Nephron progenitor cell (in vitro differentiated cells): ENCODE data around the gene DAPP1.

ENCODE experiments used
- DNase-seq: peaks from one replicate; pipeline ENCODE4 v3.0.0; 2021
- H3K27ac Mint-ChIP-seq: 2 replicates; pipeline ENCODE4 v1.8.0; 2021; ENCODE audit warnings: mild to moderate bottlenecking, moderate library complexity, mixed read lengths
- H3K27me3 Mint-ChIP-seq: 2 replicates; pipeline ENCODE4 v1.8.0; 2021; ENCODE audit warnings: mild to moderate bottlenecking, low read depth, mixed read lengths; ENCODE audit not compliant: poor library complexity
- H3K36me3 Mint-ChIP-seq: 2 replicates; pipeline ENCODE4 v1.8.0; 2021; ENCODE audit warnings: low read depth, mixed read lengths
- H3K4me1 Mint-ChIP-seq: 2 replicates; pipeline ENCODE4 v1.8.0; 2021; ENCODE audit warnings: mixed read lengths
- H3K4me3 Mint-ChIP-seq: 2 replicates; pipeline ENCODE4 v1.8.0; 2021; ENCODE audit warnings: mild to moderate bottlenecking, moderate library complexity, mixed read lengths
- H3K9me3 Mint-ChIP-seq: 2 replicates; pipeline ENCODE4 v1.8.0; 2021; ENCODE audit warnings: mild to moderate bottlenecking, moderate library complexity, mixed read lengths
- TF ChIP-seq, protein P1 (sequence below): fragments of 200-600 bp; sonication (generic); IDR thresholded peaks from 2 replicates; pipeline ENCODE4 v1.5.0; 2021; ENCODE audit warnings: antibody characterized with exemption

The DAPP1 gene

DNA sequence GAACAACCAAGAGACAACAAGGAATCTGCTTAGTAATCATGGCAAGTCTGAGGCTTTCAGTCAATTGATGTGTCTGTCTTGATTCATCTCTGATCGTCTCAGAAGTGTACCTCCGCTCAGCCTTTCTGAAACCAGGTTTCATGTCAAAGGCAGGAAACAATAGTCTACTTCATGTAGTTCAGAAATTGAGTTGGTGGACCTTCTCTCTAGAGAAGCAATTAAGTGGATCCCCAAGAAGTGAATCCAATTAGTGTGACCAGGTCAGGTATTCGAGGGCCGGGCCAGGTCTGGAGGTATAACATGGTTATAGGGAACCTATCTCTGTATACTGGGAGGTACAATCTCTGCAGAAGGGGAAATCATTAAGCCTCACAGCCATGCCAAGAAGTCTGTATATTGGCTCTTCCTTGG is 32.0 kb downstream of the DAPP1 start:
- H3K4me3 Mint-ChIP-seq: no peak overlapping the region
- no peaks in the 10 kb centered on the region for H3K36me3 Mint-ChIP-seq
- TF ChIP-seq, protein P1, sequence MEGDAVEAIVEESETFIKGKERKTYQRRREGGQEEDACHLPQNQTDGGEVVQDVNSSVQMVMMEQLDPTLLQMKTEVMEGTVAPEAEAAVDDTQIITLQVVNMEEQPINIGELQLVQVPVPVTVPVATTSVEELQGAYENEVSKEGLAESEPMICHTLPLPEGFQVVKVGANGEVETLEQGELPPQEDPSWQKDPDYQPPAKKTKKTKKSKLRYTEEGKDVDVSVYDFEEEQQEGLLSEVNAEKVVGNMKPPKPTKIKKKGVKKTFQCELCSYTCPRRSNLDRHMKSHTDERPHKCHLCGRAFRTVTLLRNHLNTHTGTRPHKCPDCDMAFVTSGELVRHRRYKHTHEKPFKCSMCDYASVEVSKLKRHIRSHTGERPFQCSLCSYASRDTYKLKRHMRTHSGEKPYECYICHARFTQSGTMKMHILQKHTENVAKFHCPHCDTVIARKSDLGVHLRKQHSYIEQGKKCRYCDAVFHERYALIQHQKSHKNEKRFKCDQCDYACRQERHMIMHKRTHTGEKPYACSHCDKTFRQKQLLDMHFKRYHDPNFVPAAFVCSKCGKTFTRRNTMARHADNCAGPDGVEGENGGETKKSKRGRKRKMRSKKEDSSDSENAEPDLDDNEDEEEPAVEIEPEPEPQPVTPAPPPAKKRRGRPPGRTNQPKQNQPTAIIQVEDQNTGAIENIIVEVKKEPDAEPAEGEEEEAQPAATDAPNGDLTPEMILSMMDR: no peak
- H3K27me3 Mint-ChIP-seq: peaks cover 10% of the 10 kb centered on the region
- H3K27ac Mint-ChIP-seq: no peak overlapping the region
- no peaks in the 10 kb centered on the region for H3K9me3 Mint-ChIP-seq
- DNase-seq: no peak
- no peaks in the 10 kb centered on the region for H3K4me1 Mint-ChIP-seq

GRCh38 chr4:99852199-99852749 is 35.6 kb downstream of the DAPP1 start:
- peaks cover 20% of the 10 kb centered on the region for H3K4me1 Mint-ChIP-seq
- TF ChIP-seq, protein P1: no peak
- no peak overlapping the region for H3K27ac Mint-ChIP-seq
- no peak overlapping the region for H3K4me3 Mint-ChIP-seq
- no peaks in the 10 kb centered on the region for H3K36me3 Mint-ChIP-seq
- peaks cover 10% of the 10 kb centered on the region for H3K27me3 Mint-ChIP-seq
- DNase-seq: no peak
- peaks cover 10% of the 10 kb centered on the region for H3K9me3 Mint-ChIP-seq

DNA sequence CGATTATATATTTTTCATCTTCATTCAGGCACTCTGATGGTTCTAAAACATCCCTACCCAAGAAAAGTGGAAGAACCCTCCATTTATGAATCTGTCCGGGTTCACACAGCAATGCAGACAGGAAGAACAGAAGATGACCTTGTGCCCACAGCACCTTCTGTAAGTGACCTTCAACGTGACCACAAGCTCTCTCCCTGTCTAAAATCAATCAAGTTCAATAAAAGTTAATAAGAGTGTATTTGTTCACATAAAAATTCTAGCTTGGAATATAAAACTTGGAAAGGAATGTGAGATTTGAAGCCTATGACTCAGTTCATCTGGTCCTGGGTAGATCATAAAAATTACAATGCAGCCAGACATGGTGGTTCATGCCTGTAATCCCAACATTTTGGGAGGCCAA is 36.6 kb downstream of the DAPP1 start:
- H3K27ac Mint-ChIP-seq: no peak overlapping the region
- peaks cover 10% of the 10 kb centered on the region for H3K9me3 Mint-ChIP-seq
- H3K27me3 Mint-ChIP-seq: peaks cover 10% of the 10 kb centered on the region
- TF ChIP-seq, protein P1: no peak
- no peak for DNase-seq
- H3K4me3 Mint-ChIP-seq: no peak overlapping the region
- peaks cover 20% of the 10 kb centered on the region for H3K4me1 Mint-ChIP-seq
- no peaks in the 10 kb centered on the region for H3K36me3 Mint-ChIP-seq

- TF ChIP-seq, protein P1: no peak
- no peak for DNase-seq
- peaks cover 10% of the 10 kb centered on the region for H3K9me3 Mint-ChIP-seq
Observed at GRCh38 chr4:99853999-99854398, 37.4 kb downstream of the DAPP1 start.

GRCh38 chr4:99855678-99856077 is 39.1 kb downstream of the DAPP1 start:
- no peak overlapping the region for H3K4me3 Mint-ChIP-seq
- no peak overlapping the region for H3K27ac Mint-ChIP-seq
- peaks cover 10% of the 10 kb centered on the region for H3K9me3 Mint-ChIP-seq
- TF ChIP-seq, protein P1: no peak
- H3K36me3 Mint-ChIP-seq: no peaks in the 10 kb centered on the region
- H3K4me1 Mint-ChIP-seq: peaks cover 20% of the 10 kb centered on the region
- H3K27me3 Mint-ChIP-seq: peaks cover 13% of the 10 kb centered on the region
- no peak for DNase-seq

More at GRCh38 chr4:99853999-99854398, 37.4 kb downstream of the DAPP1 start:
- no peak overlapping the region for H3K27ac Mint-ChIP-seq
- peaks cover 20% of the 10 kb centered on the region for H3K4me1 Mint-ChIP-seq
- peaks cover 10% of the 10 kb centered on the region for H3K27me3 Mint-ChIP-seq
- H3K4me3 Mint-ChIP-seq: no peak overlapping the region
- no peaks in the 10 kb centered on the region for H3K36me3 Mint-ChIP-seq

DNA sequence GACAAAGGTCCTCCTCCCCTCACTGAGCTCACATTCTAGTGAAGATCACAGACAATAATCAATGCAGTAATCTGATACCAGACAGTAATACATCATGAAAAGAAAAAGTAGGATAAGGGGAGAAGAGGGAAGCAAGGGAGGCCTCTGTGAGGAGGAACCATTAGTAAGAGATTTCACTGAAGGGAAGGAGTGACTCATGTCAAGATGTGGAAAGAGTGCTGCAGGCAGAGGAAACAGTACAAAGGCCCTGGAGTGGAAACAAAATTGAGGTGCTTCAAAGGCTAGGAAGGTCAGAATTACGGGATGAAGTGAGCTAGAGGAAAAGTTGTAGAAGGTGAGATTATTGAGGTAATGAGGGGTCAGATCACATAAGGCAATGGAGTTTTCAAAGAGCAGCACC is 39.5 kb downstream of the DAPP1 start:
- Mint-ChIP-seq H3K4me3 (no peak overlapping the region), H3K9me3 (peaks cover 10% of the 10 kb centered on the region), H3K27me3 (peaks cover 13% of the 10 kb centered on the region), H3K36me3 (no peaks in the 10 kb centered on the region), H3K4me1 (peaks cover 20% of the 10 kb centered on the region), H3K27ac (no peak overlapping the region)
- no peak for DNase-seq
- TF ChIP-seq, protein P1: no peak
